Ishikawa (cell line): ENCODE data around the gene ARHGAP44.

Experiments
- CEBPB ChIP-seq: IDR thresholded peaks from 2 replicates; pipeline ENCODE4 v1.6.1; 2012
- CREB1 ChIP-seq: IDR thresholded peaks from 2 replicates; pipeline ENCODE4 v1.6.1; 2012; ENCODE audit warnings: low read depth
- EGR1 ChIP-seq: IDR thresholded peaks from 2 replicates; pipeline ENCODE4 v1.6.1; 2012
- EP300 ChIP-seq: IDR thresholded peaks from 2 replicates; pipeline ENCODE4 v1.6.1; 2012; ENCODE audit warnings: borderline replicate concordance
- FOXM1 ChIP-seq: IDR thresholded peaks from 2 replicates; pipeline ENCODE4 v1.6.1; 2012; ENCODE audit warnings: low read depth, borderline replicate concordance
- NFIC ChIP-seq: IDR thresholded peaks from 2 replicates; pipeline ENCODE4 v1.6.1; 2012
- RAD21 ChIP-seq: IDR thresholded peaks from 2 replicates; pipeline ENCODE4 v1.6.1; 2012; ENCODE audit warnings: low read depth
- TAF1 ChIP-seq: IDR thresholded peaks from 2 replicates; pipeline ENCODE4 v1.6.1; 2012; ENCODE audit warnings: low read depth, mild to moderate bottlenecking
- TCF12 ChIP-seq: IDR thresholded peaks from 2 replicates; pipeline ENCODE4 v1.6.1; 2012; ENCODE audit warnings: low read depth
- TEAD4 ChIP-seq: IDR thresholded peaks from 2 replicates; pipeline ENCODE4 v1.6.1; 2012
- YY1 ChIP-seq: IDR thresholded peaks from 2 replicates; pipeline ENCODE4 v1.6.1; 2012; ENCODE audit warnings: low read depth
- ZBTB7A ChIP-seq: IDR thresholded peaks from 2 replicates; pipeline ENCODE4 v1.6.1; 2012; ENCODE audit warnings: low read depth
- TF ChIP-seq, protein P1 (sequence below): IDR thresholded peaks from 2 replicates; pipeline ENCODE4 v1.6.1; 2012
- TF ChIP-seq, protein P2 (sequence below): IDR thresholded peaks from 2 replicates; pipeline ENCODE4 v1.6.1; 2012; ENCODE audit warnings: low read depth, mild to moderate bottlenecking
- TF ChIP-seq, protein P3 (sequence below): IDR thresholded peaks from 2 replicates; pipeline ENCODE4 v1.6.1; 2012

ARHGAP44 gene

DNA sequence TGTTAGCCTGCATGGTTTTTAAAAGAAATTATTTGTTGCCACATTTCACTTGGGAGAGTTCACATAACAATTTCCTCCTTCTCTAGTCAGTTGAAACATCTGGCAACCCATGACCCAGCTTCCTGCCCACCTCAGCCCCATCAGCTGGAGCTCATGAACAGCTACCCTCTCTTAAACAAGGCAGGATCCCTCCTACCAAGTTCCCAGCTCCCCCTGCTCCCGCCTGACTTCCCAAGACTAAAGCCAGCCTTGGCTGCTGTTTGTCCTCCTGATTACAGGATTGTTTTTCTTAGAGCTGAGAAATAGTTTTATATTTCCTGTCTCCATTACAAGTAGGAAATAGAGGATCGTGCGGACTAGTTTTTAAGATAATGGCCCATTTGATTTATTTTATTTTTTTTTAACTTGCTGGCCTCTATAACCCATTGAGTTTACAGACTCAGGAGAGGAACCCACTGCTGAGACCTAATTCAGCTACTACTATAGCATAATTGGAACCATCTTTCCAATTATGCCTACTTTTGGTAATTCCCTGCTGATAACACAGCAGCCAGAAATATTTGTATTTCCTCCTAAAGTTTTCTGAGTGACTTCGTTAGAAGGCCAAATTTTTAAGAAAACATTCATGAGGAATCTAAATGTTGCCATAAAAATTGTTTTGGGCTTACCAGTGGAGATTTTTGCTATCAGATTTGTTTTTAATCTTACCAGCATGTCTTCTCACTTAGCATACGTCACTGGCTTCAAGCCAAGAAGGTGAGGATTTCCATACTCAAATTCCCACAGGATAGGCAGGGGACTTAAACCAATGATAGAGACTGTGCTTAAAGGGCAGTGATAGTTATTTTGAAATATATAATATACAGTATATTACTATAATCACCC, 138.5 kb downstream of the ARHGAP44 start:
- TF ChIP-seq RAD21, result no peak
- no peak for TF ChIP-seq EGR1
- TF ChIP-seq, protein P1, sequence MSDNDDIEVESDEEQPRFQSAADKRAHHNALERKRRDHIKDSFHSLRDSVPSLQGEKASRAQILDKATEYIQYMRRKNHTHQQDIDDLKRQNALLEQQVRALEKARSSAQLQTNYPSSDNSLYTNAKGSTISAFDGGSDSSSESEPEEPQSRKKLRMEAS, result no peak
- TF ChIP-seq FOXM1, result no peak
- no peak for TF ChIP-seq TEAD4
- TF ChIP-seq TCF12, result no peak
- TF ChIP-seq EP300, result no peak
- TF ChIP-seq, protein P2, sequence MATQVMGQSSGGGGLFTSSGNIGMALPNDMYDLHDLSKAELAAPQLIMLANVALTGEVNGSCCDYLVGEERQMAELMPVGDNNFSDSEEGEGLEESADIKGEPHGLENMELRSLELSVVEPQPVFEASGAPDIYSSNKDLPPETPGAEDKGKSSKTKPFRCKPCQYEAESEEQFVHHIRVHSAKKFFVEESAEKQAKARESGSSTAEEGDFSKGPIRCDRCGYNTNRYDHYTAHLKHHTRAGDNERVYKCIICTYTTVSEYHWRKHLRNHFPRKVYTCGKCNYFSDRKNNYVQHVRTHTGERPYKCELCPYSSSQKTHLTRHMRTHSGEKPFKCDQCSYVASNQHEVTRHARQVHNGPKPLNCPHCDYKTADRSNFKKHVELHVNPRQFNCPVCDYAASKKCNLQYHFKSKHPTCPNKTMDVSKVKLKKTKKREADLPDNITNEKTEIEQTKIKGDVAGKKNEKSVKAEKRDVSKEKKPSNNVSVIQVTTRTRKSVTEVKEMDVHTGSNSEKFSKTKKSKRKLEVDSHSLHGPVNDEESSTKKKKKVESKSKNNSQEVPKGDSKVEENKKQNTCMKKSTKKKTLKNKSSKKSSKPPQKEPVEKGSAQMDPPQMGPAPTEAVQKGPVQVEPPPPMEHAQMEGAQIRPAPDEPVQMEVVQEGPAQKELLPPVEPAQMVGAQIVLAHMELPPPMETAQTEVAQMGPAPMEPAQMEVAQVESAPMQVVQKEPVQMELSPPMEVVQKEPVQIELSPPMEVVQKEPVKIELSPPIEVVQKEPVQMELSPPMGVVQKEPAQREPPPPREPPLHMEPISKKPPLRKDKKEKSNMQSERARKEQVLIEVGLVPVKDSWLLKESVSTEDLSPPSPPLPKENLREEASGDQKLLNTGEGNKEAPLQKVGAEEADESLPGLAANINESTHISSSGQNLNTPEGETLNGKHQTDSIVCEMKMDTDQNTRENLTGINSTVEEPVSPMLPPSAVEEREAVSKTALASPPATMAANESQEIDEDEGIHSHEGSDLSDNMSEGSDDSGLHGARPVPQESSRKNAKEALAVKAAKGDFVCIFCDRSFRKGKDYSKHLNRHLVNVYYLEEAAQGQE, result no peak
- no peak for TF ChIP-seq TAF1
- TF ChIP-seq, protein P3, sequence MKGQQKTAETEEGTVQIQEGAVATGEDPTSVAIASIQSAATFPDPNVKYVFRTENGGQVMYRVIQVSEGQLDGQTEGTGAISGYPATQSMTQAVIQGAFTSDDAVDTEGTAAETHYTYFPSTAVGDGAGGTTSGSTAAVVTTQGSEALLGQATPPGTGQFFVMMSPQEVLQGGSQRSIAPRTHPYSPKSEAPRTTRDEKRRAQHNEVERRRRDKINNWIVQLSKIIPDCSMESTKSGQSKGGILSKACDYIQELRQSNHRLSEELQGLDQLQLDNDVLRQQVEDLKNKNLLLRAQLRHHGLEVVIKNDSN, result no peak
- no peak for TF ChIP-seq NFIC

DNA sequence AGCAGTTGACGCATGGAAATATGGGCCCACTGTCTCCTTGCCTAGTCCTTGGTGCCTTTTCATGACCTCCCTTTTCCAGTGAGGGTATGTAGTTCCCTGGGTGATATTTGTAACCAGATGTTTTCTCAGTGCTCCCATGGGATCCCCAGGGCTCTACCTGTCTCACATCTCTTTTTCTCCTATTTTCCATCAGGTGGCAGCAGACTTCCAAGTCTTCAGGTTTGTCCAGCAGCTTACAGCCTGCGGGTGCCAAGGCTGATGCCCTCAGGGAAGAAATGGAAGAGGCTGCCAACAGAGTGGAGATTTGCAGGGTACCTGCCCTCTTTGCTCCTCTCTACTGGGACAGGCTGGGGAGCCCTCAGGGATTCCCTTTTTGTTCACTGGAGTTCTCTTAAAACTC, 139.4 kb downstream of the ARHGAP44 start:
- no peak for TF ChIP-seq EP300
- peak; percentile 68 for TF ChIP-seq RAD21

- no peak for TF ChIP-seq CREB1
- TF ChIP-seq EGR1, result no peak
- no peak for TF ChIP-seq EP300
- TF ChIP-seq, protein P3, result no peak
- no peak for TF ChIP-seq TAF1
- TF ChIP-seq, protein P2, result no peak
- no peak for TF ChIP-seq YY1
- no peak for TF ChIP-seq CEBPB
- TF ChIP-seq NFIC, result no peak
Measured at GRCh38 chr17:12936501-12936900, 147.2 kb downstream of the ARHGAP44 start.

- TF ChIP-seq ZBTB7A, result no peak
- TF ChIP-seq NFIC, result no peak
- TF ChIP-seq TCF12, result no peak
- no peak for TF ChIP-seq CEBPB
- no peak for TF ChIP-seq TAF1
- TF ChIP-seq EGR1, result no peak
- TF ChIP-seq FOXM1, result no peak
- no peak for TF ChIP-seq EP300
- TF ChIP-seq, protein P3, result no peak
- TF ChIP-seq, protein P2, result no peak
- no peak for TF ChIP-seq YY1
- TF ChIP-seq RAD21, result no peak
- no peak for TF ChIP-seq CREB1
- TF ChIP-seq, protein P1, result no peak
- no peak for TF ChIP-seq TEAD4
Measured at GRCh38 chr17:12940699-12941098, 151.4 kb downstream of the ARHGAP44 start.
